ENCODE measurements around the gene MRM1.

GRCh38 chr17:36600465-36600864 is 918 bp upstream of the MRM1 start:
- TF ChIP-seq POLR2A (IDR thresholded peaks at IDR 0.05) (no peak), CTCF (IDR thresholded peaks at IDR 0.05) (no peak)

Data from lower leg skin (tissue), 3 donors.